Right lobe of liver (tissue), 6 donors: Measurements from ENCODE around the gene ACTR10. TPM values are rescaled to one million over a fixed set of nuclear protein-coding genes. Genes with fewer than 3 reads are reported as not detected.
A peak's percentile ranks its signal among the peaks of the same experiment; 100 is the strongest.

Source experiments
- ATAC-seq, 4 donors: fragments of 200-7000 bp; cut with Tn5 transposase; one replicate each; pipeline ENCODE4 v1.9.1; 2020; ENCODE audit warnings: mild to moderate bottlenecking in 4 of 4, moderate library complexity in 4 of 4
- DNase-seq, 3 donors: peaks; one replicate each; pipeline ENCODE4 v3.0.0-alpha.2; 2020
- H3K27ac ChIP-seq, 3 donors: fragments of 200-600 bp; one replicate each; pipeline ENCODE4 v1.8.0; 2022
- H3K27me3 ChIP-seq, 2 donors: fragments of 200-600 bp; one replicate each; pipeline ENCODE4 v1.8.0; 2022
- H3K36me3 ChIP-seq, 4 donors: fragments of 200-600 bp; sonication (generic) in 1 of 4; one replicate each; pipeline versions ENCODE4 v1.5.1 to v1.8.0; 2017 to 2022; ENCODE audit warnings: control low read depth in 1 of 4
- H3K4me1 ChIP-seq, 4 donors: fragments of 200-600 bp; sonication (generic) in 1 of 4; one replicate each; pipeline versions ENCODE4 v1.5.1 to v1.8.0; 2017 to 2022; ENCODE audit warnings: control low read depth in 1 of 4
- H3K4me3 ChIP-seq, 3 donors: fragments of 200-600 bp; one replicate each; pipeline ENCODE4 v1.8.0; 2022
- H3K9me3 ChIP-seq, 4 donors: fragments of 200-600 bp; sonication (generic) in 1 of 4; one replicate each; pipeline versions ENCODE4 v1.5.1 to v1.8.0; 2017 to 2022; ENCODE audit warnings: control low read depth in 1 of 4
- CTCF ChIP-seq, 4 donors: fragments of 200-600 bp in 3 of 4; fragments of 450-650 bp in 1 of 4; IDR thresholded peaks; one replicate each; pipeline versions ENCODE4 v1.5.1 to v1.8.0; 2016 to 2022; ENCODE audit warnings: antibody characterized with exemption in 4 of 4, mild to moderate bottlenecking in 2 of 4
- POLR2A ChIP-seq: fragments of 450-650 bp; IDR thresholded peaks from one replicate; pipeline ENCODE4 v1.6.1; 2017; ENCODE audit warnings: antibody characterized with exemption, mild to moderate bottlenecking
- WGBS: methylation state at CpG from one replicate; pipeline ENCODE4 v1.1.6; 2018; ENCODE audit warnings: low coverage, low lambda C conversion rate; ENCODE audit not compliant: insufficient coverage; ENCODE audit errors: missing lambda C conversion rate; 5-methylcytosine and 5-hydroxymethylcytosine counted together
- intact Hi-C, 2 donors: fragments of 100-400 bp; cut with DNase I; formaldehyde crosslinking; loops; one replicate each; pipeline versions ENCODE4 v1.11.2 to v1.14.1; 2022
- total RNA-seq, 6 experiments: library from RNA; depleted of rRNA in 2 of 6; stranded (reverse); fragments of >200 nt in 2 of 6; fragmentation: NEBNext Ultra II Directional in 3 of 6; extraction: Animal tissue kit (Norgen Biotek cat#: 25700) in 3 of 6; gene quantifications; one replicate each; pipeline versions ENCODE4 v1.1.0 to v1.2.4, GENCODE V29; 2016 to 2023
- donor health status: DM: no; HTN: yes; CAD: no.
- donor health status: DM: no; HTN: no; CAD: no.
- donor health status: DM: no; HTN: no; CAD: no.
- donor health status: DM: no; HTN: yes; CAD: no.
- donor health status: DM: no; HTN: yes; CAD: no.

The ACTR10 gene
- total RNA-seq, 6 experiments from 2014 or later: 20.7 to 42.7 (median 26.5) TPM

- 68% methylated on average over 5 of the region's 5 CpGs for WGBS
- DNase-seq: no peak
- Histone ChIP-seq H3K4me3 (no peak overlapping the region), H3K4me1 (no peaks in the 10 kb centered on the region), H3K36me3 (no peaks in the 10 kb centered on the region), H3K9me3 (no peaks in the 10 kb centered on the region), H3K27me3 (no peaks in the 10 kb centered on the region), H3K27ac (no peak overlapping the region)
- TF ChIP-seq CTCF (IDR thresholded peaks at IDR 0.05) (no peak), POLR2A (no peak)
- no peak for ATAC-seq
- intact Hi-C loops: loop anchor here in 1 of 2 donors (10.0 kb wide), 1 partner anchor 53 kb away; no protein-coding TSS in a partner anchor
Observed at GRCh38 chr14:58167891-58168290, 32.1 kb upstream of the ACTR10 start.

- TF ChIP-seq POLR2A (no peak), CTCF (IDR thresholded peaks at IDR 0.05) (no peak)
- H3K27ac ChIP-seq: no peak overlapping the region
- no peaks in the 10 kb centered on the region for H3K4me1 ChIP-seq
- ATAC-seq: peak; percentile 94 to 99 (median 95)
- H3K27me3 ChIP-seq: no peaks in the 10 kb centered on the region
- H3K9me3 ChIP-seq: no peaks in the 10 kb centered on the region
- H3K4me3 ChIP-seq: no peak overlapping the region
- peak; percentile 70 to 80 (median 80) for DNase-seq
- intact Hi-C loops: no loop called here
- H3K36me3 ChIP-seq: no peaks in the 10 kb centered on the region
- 6% methylated on average over 6 of the region's 6 CpGs for WGBS
Observed at GRCh38 chr14:58171090-58171489, 28.9 kb upstream of the ACTR10 start.

- H3K27ac ChIP-seq: no peak overlapping the region
- H3K36me3 ChIP-seq: no peaks in the 10 kb centered on the region
- no peak for DNase-seq
- peak in 3 of 4 donors; percentile 51 to 64 (median 55) for ATAC-seq
- H3K27me3 ChIP-seq: no peaks in the 10 kb centered on the region
- no peaks in the 10 kb centered on the region for H3K9me3 ChIP-seq
- no peak overlapping the region for H3K4me3 ChIP-seq
- intact Hi-C loops: no loop called here
- TF ChIP-seq CTCF (IDR thresholded peaks at IDR 0.05) (no peak), POLR2A (no peak)
- H3K4me1 ChIP-seq: no peaks in the 10 kb centered on the region
- whole genome bisulfite sequencing: 22% methylated on average over 5 of the region's 5 CpGs
Observed at GRCh38 chr14:58177125-58177524, 22.8 kb upstream of the ACTR10 start.

- Histone ChIP-seq H3K4me1 (no peaks in the 10 kb centered on the region), H3K4me3 (no peak overlapping the region), H3K9me3 (no peaks in the 10 kb centered on the region), H3K27me3 (no peaks in the 10 kb centered on the region), H3K27ac (no peak overlapping the region), H3K36me3 (no peaks in the 10 kb centered on the region)
- no peak for DNase-seq
- 55% methylated on average over 2 of the region's 2 CpGs for WGBS
- intact Hi-C loops: no loop called here
- ATAC-seq: no peak
- TF ChIP-seq CTCF (IDR thresholded peaks at IDR 0.05) (no peak), POLR2A (no peak)
Observed at GRCh38 chr14:58189176-58189575, 10.8 kb upstream of the ACTR10 start.
